EH (cell line): ENCODE results near the gene MRPS17.
"Not testable (repeated sequence)": the region's sequence is repeated elsewhere in the genome, so short reads cannot be mapped to it uniquely, and the experiment has no call there.

ENCODE experiments used
- DNase-seq: peaks from one replicate; pipeline ENCODE4 v3.0.0-alpha.2; 2015; ENCODE audit warnings: low read depth

MRPS17 gene

GRCh38 chr7:55951637-55952351, at the start of gene MRPS17:
Gene MRPS17, plus strand, starts transcription at chr7:55951877. Its CDS starts 1,319 bp downstream, at chr7:55953196.
- peak; percentile 83 for DNase-seq

DNA sequence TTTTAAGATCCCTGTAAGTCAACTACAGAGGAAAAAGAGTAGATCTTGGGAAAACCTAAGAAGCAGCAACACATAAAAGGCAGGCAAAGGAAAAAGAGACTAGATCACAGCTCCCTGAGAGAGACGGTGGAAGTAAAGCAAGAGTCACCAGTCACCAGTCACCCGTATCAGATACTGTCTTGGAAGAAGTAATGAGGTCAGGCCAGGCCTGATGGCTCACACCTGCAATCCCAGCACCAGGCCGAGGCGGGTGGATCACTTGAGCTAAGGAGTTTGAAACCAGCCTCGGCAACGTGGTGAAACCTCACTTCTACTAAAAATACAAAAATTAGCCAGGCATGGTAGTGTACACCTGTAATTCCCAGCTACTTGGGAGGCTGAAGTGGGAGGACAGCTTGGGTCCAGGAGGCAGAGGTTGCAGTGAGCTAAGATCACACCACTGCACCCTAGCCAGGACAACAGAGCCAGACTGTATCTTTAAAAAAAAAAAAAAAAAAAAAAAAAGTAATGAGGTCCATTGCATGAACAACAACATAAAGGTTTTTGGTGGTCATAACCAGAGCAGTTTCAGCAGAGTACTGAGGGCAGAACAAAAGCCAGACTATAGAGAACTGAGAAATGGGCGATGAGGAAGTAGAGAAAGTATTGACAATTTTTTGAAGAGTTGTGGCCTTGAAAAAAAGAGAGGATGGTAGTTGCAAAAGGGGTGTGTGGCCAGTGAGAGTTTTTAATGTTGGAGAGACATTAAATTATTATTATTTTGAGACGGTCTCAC, 47.5 kb upstream of the MRPS17 start:
- DNase-seq: no peak

- DNase-seq: no peak
Measured at GRCh38 chr7:55912748-55913158, 38.9 kb upstream of the MRPS17 start.

DNA sequence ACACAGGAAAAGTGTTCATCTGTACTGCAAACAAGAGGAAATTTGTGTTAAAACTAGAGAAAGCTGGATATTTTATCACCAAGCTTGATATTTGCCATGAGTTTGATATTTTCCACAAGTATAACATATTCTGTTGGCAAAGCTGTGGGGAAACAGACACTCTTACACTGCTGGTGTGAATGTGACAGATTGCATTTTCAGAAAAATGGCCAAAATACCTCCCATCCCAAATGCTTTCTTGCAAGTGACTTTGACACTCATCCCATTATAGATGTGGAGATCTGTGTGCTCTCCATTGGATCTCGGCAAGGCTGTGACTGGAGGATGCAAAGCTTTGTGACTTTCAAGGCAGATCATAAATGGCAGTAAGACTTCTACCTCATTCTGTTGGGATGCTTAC, 33.9 kb upstream of the MRPS17 start:
- no peak for DNase-seq

DNA sequence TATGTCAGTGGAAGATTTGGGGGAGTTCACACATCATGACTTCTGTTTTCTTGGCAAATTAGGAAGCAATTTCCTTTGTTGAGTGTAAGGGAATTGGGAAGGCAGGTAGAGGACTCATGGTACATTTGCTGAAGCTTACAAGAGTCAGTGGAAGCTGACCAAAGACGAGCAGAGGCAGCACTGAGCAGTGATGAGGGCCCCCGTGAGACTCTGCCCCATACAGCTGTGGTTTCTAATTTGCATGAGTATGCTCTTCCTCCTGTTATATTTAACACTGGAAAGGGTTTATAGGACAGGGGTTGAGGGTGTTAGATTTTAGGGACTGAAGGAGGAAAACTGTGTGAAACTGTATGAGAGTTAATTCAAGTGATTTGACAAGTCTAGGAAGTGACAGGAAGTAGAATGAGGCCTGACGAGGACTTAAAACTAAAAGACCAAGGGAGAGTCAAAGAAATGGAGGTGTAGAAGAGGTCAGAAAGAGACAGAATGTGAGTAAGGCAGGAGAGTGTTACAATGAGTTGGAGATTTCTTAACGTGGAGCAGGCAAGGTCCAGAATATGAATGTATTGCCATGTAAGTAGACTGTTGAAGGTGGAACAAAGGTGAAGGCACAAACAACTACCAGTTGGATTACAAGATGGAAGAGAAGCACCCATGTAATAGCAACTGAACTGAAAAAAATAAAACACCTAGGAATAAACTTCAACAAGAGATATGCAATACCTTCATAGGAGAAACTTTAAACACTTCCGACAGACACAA, 23.5 kb upstream of the MRPS17 start:
- no peak for DNase-seq

DNA sequence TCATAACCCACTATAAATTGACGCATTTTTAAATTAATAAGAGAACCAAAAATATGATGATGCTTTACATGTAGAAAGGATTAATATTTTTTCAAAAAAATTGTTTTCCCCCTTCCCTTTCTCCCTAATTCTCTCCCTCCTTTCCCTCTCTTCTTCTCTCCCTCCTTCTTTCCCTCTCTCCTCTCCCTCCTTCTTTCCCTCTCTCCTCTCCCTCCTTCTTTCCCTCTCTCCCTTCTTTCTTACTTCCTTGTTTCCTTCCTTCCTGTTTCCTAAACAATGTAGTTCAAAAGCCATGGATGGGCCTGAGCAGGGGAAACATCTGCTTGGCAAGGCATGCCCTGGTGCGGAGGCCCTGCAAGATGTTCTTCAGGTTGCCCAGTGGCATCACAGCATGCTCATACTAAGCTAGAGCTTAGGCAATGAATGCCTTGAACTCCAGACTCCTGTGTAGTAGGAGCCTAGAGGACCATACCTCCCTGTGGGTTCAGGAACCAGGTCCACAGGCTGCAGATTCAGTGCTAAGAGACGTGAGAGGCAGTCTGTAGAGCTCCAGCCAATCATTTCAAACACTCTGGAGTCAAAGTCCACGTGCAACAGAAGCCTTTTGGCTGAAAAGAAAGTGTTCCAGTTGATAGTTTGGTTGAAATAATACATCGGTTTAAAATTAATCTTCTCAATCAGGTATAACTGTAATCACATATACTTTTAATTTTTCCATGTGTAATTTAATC, 20.1 kb upstream of the MRPS17 start:
- DNase-seq: no peak

- DNase-seq: no peak
Measured at GRCh38 chr7:55939514-55940123, 12.1 kb upstream of the MRPS17 start.

- no peak for DNase-seq
Measured at GRCh38 chr7:55946545-55946944, 5.1 kb upstream of the MRPS17 start.

GRCh38 chr7:55952352-55952671, 635 bp downstream of the MRPS17 start:
- not testable (repeated sequence) for DNase-seq

DNA sequence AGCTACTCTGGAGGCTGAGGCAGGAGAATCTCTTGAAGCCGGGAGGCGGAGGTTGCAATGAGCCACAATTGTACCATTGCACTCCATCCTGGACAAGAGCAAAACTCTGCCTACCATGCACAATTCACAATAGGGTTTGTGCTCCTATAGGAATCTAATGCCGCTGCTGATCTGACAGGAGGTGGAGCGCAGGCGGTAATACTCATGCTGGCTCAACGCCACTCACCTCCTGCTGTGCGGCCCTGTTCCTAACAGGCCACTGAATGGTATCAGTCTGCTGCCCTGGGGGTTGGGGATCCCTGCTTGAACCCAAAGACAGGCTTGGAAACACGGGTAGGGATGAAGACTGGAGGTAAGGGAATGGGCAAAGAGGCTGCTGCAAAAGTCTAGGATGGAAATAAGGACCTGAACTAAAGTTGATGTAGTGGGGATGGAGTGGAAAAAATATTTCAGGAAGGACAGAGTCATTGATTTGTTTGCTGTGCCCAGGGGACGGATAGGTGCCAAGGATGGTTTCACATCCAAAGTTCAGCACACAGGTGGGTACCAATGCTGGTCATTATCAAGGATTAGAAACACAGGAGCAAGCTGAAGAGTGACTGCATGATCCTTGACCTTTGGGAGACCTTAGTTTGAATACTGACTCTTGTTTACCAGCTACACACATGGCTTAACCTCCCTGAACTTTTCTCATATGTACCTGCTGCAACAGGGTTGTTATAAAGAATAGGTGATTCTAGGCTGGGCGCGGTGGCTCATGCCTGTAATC, 2.2 kb downstream of the MRPS17 start:
- DNase-seq: no peak

DNA sequence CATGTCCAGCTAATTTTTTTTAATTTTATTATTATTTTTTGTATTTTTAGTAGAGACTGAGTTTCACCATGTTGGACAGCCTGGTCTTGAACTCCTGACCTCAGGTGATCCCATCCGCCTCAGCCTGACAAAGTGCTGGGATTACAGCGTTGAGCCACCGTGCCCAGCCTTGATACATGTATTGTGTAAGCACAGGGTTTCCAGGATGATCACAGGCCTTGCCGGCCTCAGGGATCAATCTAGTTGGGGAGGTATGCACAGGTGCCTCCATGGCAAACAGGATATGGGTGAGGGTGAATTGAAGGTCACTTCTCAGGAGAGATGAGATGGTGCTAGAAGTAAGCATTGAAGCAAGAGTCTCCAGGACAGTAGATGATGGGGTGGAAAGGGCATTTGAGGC, 5.5 kb downstream of the MRPS17 start:
- DNase-seq: no peak

- DNase-seq: peak; percentile 60
Measured at GRCh38 chr7:55962014-55962413, 10.3 kb downstream of the MRPS17 start.

DNA sequence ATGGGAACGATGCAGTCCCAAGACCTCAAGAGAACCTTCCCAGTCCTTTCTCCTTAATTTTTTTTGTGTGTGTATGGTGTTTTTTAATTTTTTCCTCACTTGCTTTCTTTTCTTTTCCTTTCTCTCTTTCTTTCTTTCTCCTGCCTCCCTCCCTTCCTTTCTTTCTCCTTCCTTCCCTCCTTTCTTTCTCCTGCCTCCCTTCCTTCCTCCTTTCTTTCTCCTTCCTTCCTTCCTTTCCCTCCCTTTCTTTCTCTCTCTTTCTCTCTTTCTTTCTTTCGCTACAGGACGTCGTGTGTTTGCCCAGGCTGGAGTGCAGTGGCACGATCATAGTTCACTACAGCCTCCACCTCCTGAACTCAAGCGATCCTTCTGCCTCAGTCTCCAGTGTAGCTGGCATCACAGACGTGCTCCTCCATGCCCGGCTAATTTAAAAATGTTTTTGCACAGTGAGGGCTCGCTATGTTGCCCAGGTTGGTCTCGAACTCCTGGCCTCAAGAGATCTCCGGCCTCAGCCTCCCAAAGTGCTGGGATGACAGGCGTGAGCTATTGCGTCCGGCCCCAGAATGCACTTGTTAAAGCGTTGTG, 12.0 kb downstream of the MRPS17 start:
- no peak for DNase-seq

- DNase-seq: peak; percentile 72
Measured at GRCh38 chr7:55964261-55965099, 12.8 kb downstream of the MRPS17 start, which contains the start of gene NIPSNAP2. Gene NIPSNAP2, plus strand, starts transcription at chr7:55964585. Its CDS starts 25 bp downstream, at chr7:55964610.

DNA sequence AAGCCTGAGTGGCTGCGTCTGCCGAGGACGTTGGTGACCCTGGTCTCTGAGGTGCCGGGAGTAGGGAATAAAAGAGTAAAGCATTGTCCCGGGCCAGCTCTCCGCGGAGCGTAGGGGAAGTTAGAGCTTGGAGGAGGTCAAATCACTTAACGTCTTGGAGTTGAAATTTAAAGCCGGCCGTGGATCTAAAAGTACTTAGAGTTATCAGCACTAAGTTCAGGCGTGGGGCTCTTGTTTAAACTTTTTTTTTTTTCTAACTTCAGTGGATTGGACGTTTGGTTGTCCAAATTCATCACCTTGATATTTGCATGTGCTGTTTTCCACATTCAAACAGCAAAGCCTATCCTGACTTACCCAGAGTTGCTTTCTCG, 13.4 kb downstream of the MRPS17 start:
- no peak for DNase-seq

- peak; percentile 82 for DNase-seq
Measured at GRCh38 chr7:55965805-55966421, 14.2 kb downstream of the MRPS17 start.

GRCh38 chr7:55966851-55967250, 15.2 kb downstream of the MRPS17 start:
- DNase-seq: no peak

DNA sequence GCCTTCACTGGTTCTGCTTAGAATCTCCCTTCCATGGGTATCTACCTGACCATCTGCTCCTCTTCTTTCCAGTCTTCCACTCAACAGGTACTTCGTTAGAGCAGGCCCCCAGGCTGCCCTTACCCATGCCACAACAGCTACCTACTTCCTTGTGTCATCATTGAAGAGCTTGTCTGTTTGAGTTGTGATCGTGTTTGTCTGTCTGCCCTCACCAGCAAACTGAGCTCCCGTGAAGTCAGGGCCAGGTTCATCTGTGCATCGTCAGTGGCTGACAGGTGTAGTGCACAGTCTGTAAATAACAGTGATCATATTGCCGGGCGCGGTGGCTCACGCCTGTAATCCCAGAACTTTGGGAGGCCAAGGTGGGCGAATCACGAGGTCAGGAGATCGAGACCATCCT, 17.7 kb downstream of the MRPS17 start:
- no peak for DNase-seq

- DNase-seq: no peak
Measured at GRCh38 chr7:55970561-55970960, 18.9 kb downstream of the MRPS17 start.
